Adipocyte (in vitro differentiated cells): ENCODE measurements around the gene SPATS1.
"Not testable (repeated sequence)": the region's sequence is repeated elsewhere in the genome, so short reads cannot be mapped to it uniquely, and the experiment has no call there.

ENCODE experiments used
- DNase-seq: peaks from one replicate; pipeline ENCODE4 v3.0.0-alpha.2; 2015; ENCODE audit warnings: low read depth
- H3K27me3 ChIP-seq: replicated peaks from 2 replicates; pipeline ENCODE4 v1.7.0; 2013; ENCODE audit warnings: mild to moderate bottlenecking, low read length, moderate library complexity; ENCODE audit not compliant: control insufficient read depth, insufficient read depth
- H3K36me3 ChIP-seq: 2 replicates; pipeline ENCODE4 v1.7.0; 2013; ENCODE audit warnings: low read length, mild to moderate bottlenecking, moderate library complexity; ENCODE audit not compliant: control insufficient read depth, insufficient read depth, severe bottlenecking
- H3K4me1 ChIP-seq: 2 replicates; pipeline ENCODE4 v1.7.0; 2013; ENCODE audit warnings: mild to moderate bottlenecking, low read length, moderate library complexity; ENCODE audit not compliant: control insufficient read depth, insufficient read depth
- H3K4me3 ChIP-seq: 2 replicates; pipeline ENCODE4 v1.7.0; 2013; ENCODE audit warnings: mild to moderate bottlenecking, low read length, moderate library complexity
- H3K9ac ChIP-seq: 2 replicates; pipeline ENCODE4 v1.7.0; 2013; ENCODE audit warnings: mild to moderate bottlenecking, low read length, moderate library complexity
- H3K9me3 ChIP-seq: 2 replicates; pipeline ENCODE4 v1.7.0; 2013; ENCODE audit warnings: mild to moderate bottlenecking, low read length, moderate library complexity; ENCODE audit not compliant: control insufficient read depth

SPATS1 gene

GRCh38 chr6:44332585-44332984 lies 9.9 kb upstream of the SPATS1 start:
- H3K9me3 ChIP-seq = no peaks in the 10 kb centered on the region

GRCh38 chr6:44333273-44333919 lies 9.1 kb upstream of the SPATS1 start:
- Histone ChIP-seq H3K4me3 (no peak overlapping the region), H3K9me3 (no peaks in the 10 kb centered on the region), H3K36me3 (no peaks in the 10 kb centered on the region), H3K4me1 (no peaks in the 10 kb centered on the region), H3K9ac (no peak overlapping the region), H3K27me3 (peaks cover 55% of the 10 kb centered on the region)
- no peak for DNase-seq

More at GRCh38 chr6:44332585-44332984, 9.9 kb upstream of the SPATS1 start:
- no peak overlapping the region for H3K4me3 ChIP-seq
- no peaks in the 10 kb centered on the region for H3K36me3 ChIP-seq
- H3K27me3 ChIP-seq = peaks cover 51% of the 10 kb centered on the region
- DNase-seq = no peak
- no peaks in the 10 kb centered on the region for H3K4me1 ChIP-seq
- no peak overlapping the region for H3K9ac ChIP-seq

- Histone ChIP-seq H3K27me3 (peaks cover 54% of the 10 kb centered on the region), H3K4me3 (no peak overlapping the region), H3K9ac (no peak overlapping the region), H3K36me3 (no peaks in the 10 kb centered on the region), H3K4me1 (no peaks in the 10 kb centered on the region), H3K9me3 (no peaks in the 10 kb centered on the region)
- no peak for DNase-seq
Observed at GRCh38 chr6:44333942-44334341, 8.5 kb upstream of the SPATS1 start.

GRCh38 chr6:44335631-44336030 lies 6.8 kb upstream of the SPATS1 start:
- Histone ChIP-seq H3K4me3 (no peak overlapping the region), H3K9ac (no peak overlapping the region), H3K27me3 (peaks cover 37% of the 10 kb centered on the region), H3K36me3 (no peaks in the 10 kb centered on the region), H3K4me1 (no peaks in the 10 kb centered on the region), H3K9me3 (no peaks in the 10 kb centered on the region)
- no peak for DNase-seq

- no peaks in the 10 kb centered on the region for H3K9me3 ChIP-seq
- H3K9ac ChIP-seq = no peak overlapping the region
- peaks cover 9% of the 10 kb centered on the region for H3K4me1 ChIP-seq
- peak; percentile 84 for DNase-seq
- H3K27me3 ChIP-seq = peaks cover 43% of the 10 kb centered on the region
- no peaks in the 10 kb centered on the region for H3K36me3 ChIP-seq
- no peak overlapping the region for H3K4me3 ChIP-seq
Observed at GRCh38 chr6:44338228-44339122, 4.0 kb upstream of the SPATS1 start.

GRCh38 chr6:44339301-44339700 lies 3.1 kb upstream of the SPATS1 start:
- Histone ChIP-seq H3K9ac (no peak overlapping the region), H3K4me1 (peaks cover 9% of the 10 kb centered on the region), H3K9me3 (no peaks in the 10 kb centered on the region), H3K4me3 (no peak overlapping the region), H3K27me3 (peaks cover 52% of the 10 kb centered on the region), H3K36me3 (no peaks in the 10 kb centered on the region)
- DNase-seq = no peak

- DNase-seq = peak; percentile 8
- H3K4me3 ChIP-seq = no peak overlapping the region
- peaks cover 52% of the 10 kb centered on the region for H3K27me3 ChIP-seq
- H3K9me3 ChIP-seq = no peaks in the 10 kb centered on the region
- H3K4me1 ChIP-seq = peaks cover 9% of the 10 kb centered on the region
- H3K36me3 ChIP-seq = no peaks in the 10 kb centered on the region
- H3K9ac ChIP-seq = no peak overlapping the region
Observed at GRCh38 chr6:44339763-44340625, 2.5 kb upstream of the SPATS1 start.

- Histone ChIP-seq H3K36me3 (no peaks in the 10 kb centered on the region), H3K27me3 (peaks cover 50% of the 10 kb centered on the region), H3K9me3 (no peaks in the 10 kb centered on the region), H3K4me3 (no peak overlapping the region), H3K9ac (no peak overlapping the region), H3K4me1 (peaks cover 9% of the 10 kb centered on the region)
- DNase-seq = no peak
Observed at GRCh38 chr6:44341095-44341890, 1.2 kb upstream of the SPATS1 start.

GRCh38 chr6:44342052-44342451 lies 398 bp upstream of the SPATS1 start:
- H3K9me3 ChIP-seq = no peaks in the 10 kb centered on the region
- H3K4me1 ChIP-seq = peaks cover 9% of the 10 kb centered on the region
- H3K4me3 ChIP-seq = peak overlapping the region; percentile 63
- DNase-seq = peak; percentile 56
- no peaks in the 10 kb centered on the region for H3K36me3 ChIP-seq
- peaks cover 42% of the 10 kb centered on the region for H3K27me3 ChIP-seq
- peak overlapping the region; percentile 6 for H3K9ac ChIP-seq

- not testable (repeated sequence) for H3K9me3 ChIP-seq, H3K4me1 ChIP-seq, H3K36me3 ChIP-seq, H3K4me3 ChIP-seq, H3K9ac ChIP-seq, DNase-seq
- H3K27me3 ChIP-seq = peaks cover 24% of the 10 kb centered on the region
Observed at GRCh38 chr6:44346818-44347217, 4.4 kb downstream of the SPATS1 start.
